ENCODE results near the gene SPOCK1. TPM values are rescaled to one million over a fixed set of nuclear protein-coding genes. Genes with fewer than 3 reads are reported as not detected.
A peak's percentile ranks its signal among the peaks of the same experiment; 100 is the strongest.
"Not testable (repeated sequence)": the region's sequence is repeated elsewhere in the genome, so short reads cannot be mapped to it uniquely, and the experiment has no call there.

SPOCK1 gene
- total and polyA plus RNA-seq, 10 donors: 0.50 to 17.0 (median 6.6) TPM

DNA sequence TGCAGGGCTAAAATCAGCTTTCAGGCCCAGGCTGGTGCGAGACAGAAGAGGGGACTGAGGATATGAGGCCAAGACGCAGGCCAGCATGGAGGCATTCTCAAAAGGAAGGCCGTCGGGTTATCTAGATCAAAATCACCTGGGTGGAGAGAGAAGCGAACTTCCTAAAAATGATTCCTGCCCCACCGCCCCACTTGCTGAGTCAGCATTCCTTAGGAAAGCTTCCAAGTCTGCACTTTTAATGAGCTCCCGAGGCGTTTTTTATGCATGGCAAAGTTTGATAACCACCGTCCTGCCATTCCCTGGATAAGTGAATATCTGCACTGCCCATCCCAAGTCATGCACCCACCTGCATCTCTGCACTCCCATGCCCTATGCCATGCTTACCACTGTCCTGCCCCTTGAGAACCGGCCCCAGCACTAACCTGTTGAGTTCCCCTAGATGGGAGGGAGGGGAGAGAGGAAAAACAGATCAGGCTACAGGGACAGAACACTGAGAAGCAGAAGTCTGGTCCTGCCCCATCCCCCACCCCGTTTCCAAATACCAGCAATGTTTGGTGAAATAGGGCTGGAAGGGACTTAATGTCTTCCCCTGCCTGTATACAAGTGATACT lies 1.6 kb upstream of the SPOCK1 start:
- no peak for DNase-seq
- Histone ChIP-seq H3K36me3 (no peaks in the 10 kb centered on the region), H3K27ac (no peak overlapping the region), H3K27me3 (replicated peaks in 1 of 7) (peaks cover 0 to 71% (median 25%) of the 10 kb centered on the region in 7 donors), H3K4me3 (no peak overlapping the region), H3K9me3 (no peaks in the 10 kb centered on the region), H3K4me1 (peaks cover 0 to 11% (median 7%) of the 10 kb centered on the region in 6 donors)
- WGBS, 5 donors: 78 to 87% (median 81%) methylated on average over 11 of the region's 11 CpGs
- intact Hi-C loops (cut with DNase I; ENCODE audit: low total_unique reads): no loop called here
- TF ChIP-seq, protein P1, sequence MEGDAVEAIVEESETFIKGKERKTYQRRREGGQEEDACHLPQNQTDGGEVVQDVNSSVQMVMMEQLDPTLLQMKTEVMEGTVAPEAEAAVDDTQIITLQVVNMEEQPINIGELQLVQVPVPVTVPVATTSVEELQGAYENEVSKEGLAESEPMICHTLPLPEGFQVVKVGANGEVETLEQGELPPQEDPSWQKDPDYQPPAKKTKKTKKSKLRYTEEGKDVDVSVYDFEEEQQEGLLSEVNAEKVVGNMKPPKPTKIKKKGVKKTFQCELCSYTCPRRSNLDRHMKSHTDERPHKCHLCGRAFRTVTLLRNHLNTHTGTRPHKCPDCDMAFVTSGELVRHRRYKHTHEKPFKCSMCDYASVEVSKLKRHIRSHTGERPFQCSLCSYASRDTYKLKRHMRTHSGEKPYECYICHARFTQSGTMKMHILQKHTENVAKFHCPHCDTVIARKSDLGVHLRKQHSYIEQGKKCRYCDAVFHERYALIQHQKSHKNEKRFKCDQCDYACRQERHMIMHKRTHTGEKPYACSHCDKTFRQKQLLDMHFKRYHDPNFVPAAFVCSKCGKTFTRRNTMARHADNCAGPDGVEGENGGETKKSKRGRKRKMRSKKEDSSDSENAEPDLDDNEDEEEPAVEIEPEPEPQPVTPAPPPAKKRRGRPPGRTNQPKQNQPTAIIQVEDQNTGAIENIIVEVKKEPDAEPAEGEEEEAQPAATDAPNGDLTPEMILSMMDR (IDR thresholded peaks at IDR 0.05 in 8 of 11, conservative IDR thresholded peaks at IDR 0.05 in 3 of 11): no peak
- TF ChIP-seq POLR2A (IDR thresholded peaks at IDR 0.05): no peak

DNA sequence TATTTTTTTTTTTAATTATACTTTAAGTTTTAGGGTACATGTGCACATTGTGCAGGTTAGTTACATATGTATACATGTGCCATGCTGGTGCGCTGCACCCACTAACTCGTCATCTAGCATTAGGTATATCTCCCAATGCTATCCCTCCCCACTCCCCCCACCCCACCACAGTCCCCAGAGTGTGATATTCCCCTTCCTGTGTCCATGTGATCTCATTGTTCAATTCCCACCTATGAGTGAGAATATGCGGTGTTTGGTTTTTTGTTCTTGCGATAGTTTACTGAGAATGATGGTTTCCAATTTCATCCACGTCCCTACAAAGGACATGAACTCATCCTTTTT lies 351 bp upstream of the SPOCK1 start:
- 100% methylated on average over 1 of the region's 5 CpGs; no CpG with 5 or more reads in 4 of the 5 donors for WGBS, 5 donors
- not testable (repeated sequence) for H3K9me3 ChIP-seq

DNA sequence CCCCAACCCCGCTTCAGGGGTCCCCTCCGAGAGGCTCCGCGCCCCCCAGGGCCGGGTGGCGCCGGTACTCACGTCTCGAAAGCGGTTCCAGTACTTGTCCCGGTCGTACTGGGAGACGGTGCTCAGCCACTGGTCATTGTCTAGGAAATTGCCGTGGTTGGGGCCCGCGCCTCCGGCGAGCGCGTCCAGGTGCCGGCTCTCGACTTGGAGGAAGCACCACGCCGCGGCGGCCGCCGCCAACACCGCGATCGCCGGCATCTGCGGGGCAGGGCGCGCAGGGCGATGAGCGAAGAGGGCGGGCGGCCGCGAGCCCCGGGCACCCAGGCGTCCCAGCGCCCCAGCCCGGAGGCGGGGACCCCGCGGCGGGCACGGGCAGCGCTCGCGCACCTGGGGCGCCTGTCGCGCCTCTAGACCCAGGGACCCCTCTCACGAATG lies 808 bp downstream of the SPOCK1 start:
- TF ChIP-seq POLR2A (IDR thresholded peaks at IDR 0.05): no peak
- TF ChIP-seq POLR2AphosphoS5 (IDR thresholded peaks at IDR 0.05): no peak
- TF ChIP-seq, protein P1 (IDR thresholded peaks at IDR 0.05 in 8 of 11, conservative IDR thresholded peaks at IDR 0.05 in 3 of 11): no peak
- intact Hi-C loops (cut with DNase I; ENCODE audit: low total_unique reads): loop anchor here (5.0 kb wide), 1 partner anchor 176 kb away; no protein-coding TSS in a partner anchor
- DNase-seq: peak; percentile 72
- Histone ChIP-seq H3K9me3 (no peaks in the 10 kb centered on the region), H3K27me3 (replicated peaks in 1 of 7) (peaks cover 0 to 52% (median 25%) of the 10 kb centered on the region in 7 donors), H3K4me1 (peaks cover 0 to 11% (median 7%) of the 10 kb centered on the region in 6 donors), H3K4me3 (peak overlapping the region in 5 of 8 donors; percentile 1 to 63 (median 30)), H3K27ac (no peak overlapping the region), H3K36me3 (no peaks in the 10 kb centered on the region)
- 4 to 19% (median 6%) methylated on average over 10 to 57 of the region's 57 CpGs for WGBS, 5 donors

More for the DNA sequence above, 351 bp upstream of the SPOCK1 start:
- H3K27ac ChIP-seq, H3K4me3 ChIP-seq, H3K36me3 ChIP-seq, DNase-seq: not testable (repeated sequence)
- intact Hi-C loops (cut with DNase I; ENCODE audit: low total_unique reads): loop anchor here (5.0 kb wide), 1 partner anchor 177 kb away; no protein-coding TSS in a partner anchor
- Histone ChIP-seq H3K27me3 (replicated peaks in 1 of 7) (peaks cover 0 to 61% (median 25%) of the 10 kb centered on the region in 7 donors), H3K4me1 (peaks cover 0 to 11% (median 7%) of the 10 kb centered on the region in 6 donors)

DNA sequence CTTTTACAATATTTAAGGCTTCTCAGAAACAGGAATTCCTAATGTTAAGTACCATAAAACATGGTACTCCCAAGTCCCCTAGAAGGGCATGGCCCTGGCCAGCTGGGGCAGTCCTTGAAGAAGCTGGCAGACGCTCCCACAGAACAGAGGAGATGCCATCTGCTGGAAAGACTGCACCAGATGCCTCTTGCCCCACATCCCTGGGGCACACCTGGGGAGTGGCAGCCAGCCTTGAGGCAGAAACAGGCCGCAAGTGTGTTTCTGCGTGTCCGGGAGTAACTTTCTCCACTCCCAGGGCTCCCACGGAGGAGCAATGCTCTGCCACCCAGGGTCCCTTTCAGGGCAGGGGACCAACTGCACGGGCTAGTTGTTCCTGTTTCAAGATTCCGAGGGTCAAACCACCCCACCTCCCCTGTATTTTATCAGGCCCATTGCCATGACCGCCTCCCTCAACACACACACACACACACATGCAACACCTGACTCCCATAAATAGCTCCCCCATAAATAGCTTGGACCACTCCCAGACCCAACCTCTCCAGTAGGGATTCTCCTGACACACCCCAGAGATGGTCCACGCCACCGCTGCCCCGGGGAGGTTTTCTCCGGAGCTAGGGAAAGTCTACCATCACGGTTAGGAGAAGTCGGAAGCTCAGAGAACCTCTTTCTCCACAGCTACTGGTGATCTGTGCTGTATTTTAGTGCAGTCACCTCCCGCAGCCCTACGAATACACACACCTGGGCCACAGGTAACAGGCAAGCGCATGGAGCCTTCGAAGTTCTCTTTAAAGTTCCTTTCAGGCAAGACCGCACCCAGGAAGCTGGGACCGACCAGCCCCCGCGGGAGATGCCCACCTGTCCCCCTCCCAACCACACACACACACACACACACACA lies 1.5 kb downstream of the SPOCK1 start:
- WGBS, 5 donors: 64 to 68% (median 68%) methylated on average over 21 to 22 of the region's 22 CpGs
- Histone ChIP-seq H3K27me3 (replicated peaks in 1 of 7) (peaks cover 0 to 51% (median 25%) of the 10 kb centered on the region in 7 donors), H3K27ac (no peak overlapping the region), H3K36me3 (no peaks in the 10 kb centered on the region), H3K9me3 (no peaks in the 10 kb centered on the region), H3K4me1 (peaks cover 0 to 11% (median 7%) of the 10 kb centered on the region in 6 donors), H3K4me3 (peak overlapping the region in 4 of 8 donors; percentile 28 to 63 (median 38))
- intact Hi-C loops (cut with DNase I; ENCODE audit: low total_unique reads): loop anchor here (5.0 kb wide), 1 partner anchor 175 kb away; no protein-coding TSS in a partner anchor
- DNase-seq: no peak
- TF ChIP-seq POLR2A (IDR thresholded peaks at IDR 0.05): no peak
- no peak for TF ChIP-seq POLR2AphosphoS5 (IDR thresholded peaks at IDR 0.05)
- TF ChIP-seq, protein P1 (IDR thresholded peaks at IDR 0.05 in 8 of 11, conservative IDR thresholded peaks at IDR 0.05 in 3 of 11): no peak
